Measurements from ENCODE around the gene PARP4. TPM values are rescaled to one million over a fixed set of nuclear protein-coding genes. Genes with fewer than 3 reads are reported as not detected.

The PARP4 gene
- total RNA-seq, 1 experiment from 2014 or later: 25.9 TPM

DNA sequence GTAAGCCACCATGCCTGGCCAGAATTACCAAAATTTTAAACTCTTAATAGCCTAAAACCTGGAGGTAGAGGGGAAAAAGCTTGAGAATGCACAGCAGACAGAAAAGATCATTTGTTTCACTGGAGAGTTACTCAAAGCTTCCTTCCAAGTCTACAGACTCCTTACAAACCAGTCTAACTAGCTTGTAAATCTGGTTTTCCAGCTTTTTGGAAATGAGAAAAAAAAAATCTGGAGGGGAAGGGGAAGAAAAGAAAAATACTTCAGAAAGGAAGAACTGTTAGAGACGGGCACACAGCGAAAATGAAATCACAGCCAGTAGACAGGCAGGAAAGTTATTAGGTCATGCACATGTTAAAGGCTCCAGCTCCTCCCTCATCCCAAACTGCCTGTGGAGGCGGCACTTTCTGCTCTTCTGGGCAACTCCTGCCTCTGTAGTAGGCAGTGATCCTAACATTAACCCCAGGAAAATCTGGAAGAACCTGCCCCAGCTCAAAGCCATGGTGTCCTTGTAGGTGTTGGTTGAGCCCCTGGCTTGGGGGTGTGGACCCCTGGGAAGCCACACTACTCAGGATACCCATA, 17.3 kb downstream of the PARP4 start:
- WGBS (ENCODE audit: extremely low coverage, insufficient read length, low lambda C conversion rate): no CpG with 5 or more reads among the region's 3 CpGs
- Histone ChIP-seq H3K27me3 (ENCODE audit: insufficient read depth, low read length) (no peaks in the 10 kb centered on the region), H3K4me2 (ENCODE audit: insufficient read depth, insufficient read length, low read length) (no peak overlapping the region), H3K56ac (ENCODE audit: insufficient read length, low read depth, low read length) (no peak overlapping the region), H3K27ac (ENCODE audit: insufficient read length, low read depth, low read length) (no peak overlapping the region), H3K9me3 (ENCODE audit: control insufficient read depth, low read depth, low read length) (no peaks in the 10 kb centered on the region), H3K14ac (ENCODE audit: insufficient read depth, low read length) (no peak overlapping the region), H2BK15ac (ENCODE audit: low read depth, low read length) (no peak overlapping the region), H3K18ac (ENCODE audit: insufficient read length, low read depth, low read length) (no peak overlapping the region), H3K23me2 (ENCODE audit: insufficient read length, low read depth, low read length, poor library complexity, severe bottlenecking) (no peaks in the 10 kb centered on the region), H3K9ac (ENCODE audit: extremely low read depth, insufficient read length, low read length) (no peak overlapping the region), H3K4me1 (ENCODE audit: insufficient read depth, low read length) (no peaks in the 10 kb centered on the region), H4K20me1 (ENCODE audit: control insufficient read depth, insufficient read depth, insufficient read length) (no peaks in the 10 kb centered on the region), H4K91ac (ENCODE audit: insufficient read length, low read depth, low read length) (no peak overlapping the region), H2AFZ (ENCODE audit: low read length) (no peak overlapping the region), H2BK120ac (ENCODE audit: low read depth, low read length, poor library complexity, severe bottlenecking) (no peak overlapping the region), H3K79me1 (ENCODE audit: insufficient read depth, low read depth, low read length, poor library complexity, severe bottlenecking) (no peaks in the 10 kb centered on the region), H4K5ac (ENCODE audit: insufficient read length, low read depth, low read length) (no peak overlapping the region), H2BK20ac (ENCODE audit: low read depth, low read length, poor library complexity, severe bottlenecking) (no peak overlapping the region), H4K8ac (replicated peaks; ENCODE audit: insufficient read length, low read depth, low read length) (no peak overlapping the region), H3K23ac (ENCODE audit: insufficient read length, low read depth, low read length) (no peak overlapping the region), H3K4ac (ENCODE audit: low read depth, low read length) (no peak overlapping the region), H3T11ph (ENCODE audit: low read length) (no peak overlapping the region), H2BK12ac (ENCODE audit: insufficient read length, low read depth, low read length) (no peak overlapping the region), H2AK5ac (ENCODE audit: insufficient read length, low read length) (no peak overlapping the region), H3K79me2 (ENCODE audit: insufficient read depth, low read length) (no peaks in the 10 kb centered on the region), H2BK5ac (ENCODE audit: insufficient read length, low read length) (no peak overlapping the region)
- H3K27ac Mint-ChIP-seq: no peak overlapping the region
- H3K4me3 Mint-ChIP-seq: no peak overlapping the region
- no peak for DNase-seq
- TF ChIP-seq, protein P1, sequence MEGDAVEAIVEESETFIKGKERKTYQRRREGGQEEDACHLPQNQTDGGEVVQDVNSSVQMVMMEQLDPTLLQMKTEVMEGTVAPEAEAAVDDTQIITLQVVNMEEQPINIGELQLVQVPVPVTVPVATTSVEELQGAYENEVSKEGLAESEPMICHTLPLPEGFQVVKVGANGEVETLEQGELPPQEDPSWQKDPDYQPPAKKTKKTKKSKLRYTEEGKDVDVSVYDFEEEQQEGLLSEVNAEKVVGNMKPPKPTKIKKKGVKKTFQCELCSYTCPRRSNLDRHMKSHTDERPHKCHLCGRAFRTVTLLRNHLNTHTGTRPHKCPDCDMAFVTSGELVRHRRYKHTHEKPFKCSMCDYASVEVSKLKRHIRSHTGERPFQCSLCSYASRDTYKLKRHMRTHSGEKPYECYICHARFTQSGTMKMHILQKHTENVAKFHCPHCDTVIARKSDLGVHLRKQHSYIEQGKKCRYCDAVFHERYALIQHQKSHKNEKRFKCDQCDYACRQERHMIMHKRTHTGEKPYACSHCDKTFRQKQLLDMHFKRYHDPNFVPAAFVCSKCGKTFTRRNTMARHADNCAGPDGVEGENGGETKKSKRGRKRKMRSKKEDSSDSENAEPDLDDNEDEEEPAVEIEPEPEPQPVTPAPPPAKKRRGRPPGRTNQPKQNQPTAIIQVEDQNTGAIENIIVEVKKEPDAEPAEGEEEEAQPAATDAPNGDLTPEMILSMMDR (conservative IDR thresholded peaks at IDR 0.05): no peak
- peaks cover 18 to 72% (median 47%) of the 10 kb centered on the region in 3 experiments; a peak in 6 of 7 replicates for H3K36me3 Mint-ChIP-seq (ENCODE audit: insufficient read depth in 1 of 3, low read depth in 3 of 3)
- H3K27me3 Mint-ChIP-seq (ENCODE audit: low read depth): no peaks in the 10 kb centered on the region
- no peaks in the 10 kb centered on the region for H3K9me3 Mint-ChIP-seq
- H3K4me1 Mint-ChIP-seq: no peaks in the 10 kb centered on the region

Data from H9 (cell line).